Measurements from ENCODE around the gene ZNF445.
"Not testable (repeated sequence)": the region's sequence is repeated elsewhere in the genome, so short reads cannot be mapped to it uniquely, and the experiment has no call there.

Gene ZNF445

DNA sequence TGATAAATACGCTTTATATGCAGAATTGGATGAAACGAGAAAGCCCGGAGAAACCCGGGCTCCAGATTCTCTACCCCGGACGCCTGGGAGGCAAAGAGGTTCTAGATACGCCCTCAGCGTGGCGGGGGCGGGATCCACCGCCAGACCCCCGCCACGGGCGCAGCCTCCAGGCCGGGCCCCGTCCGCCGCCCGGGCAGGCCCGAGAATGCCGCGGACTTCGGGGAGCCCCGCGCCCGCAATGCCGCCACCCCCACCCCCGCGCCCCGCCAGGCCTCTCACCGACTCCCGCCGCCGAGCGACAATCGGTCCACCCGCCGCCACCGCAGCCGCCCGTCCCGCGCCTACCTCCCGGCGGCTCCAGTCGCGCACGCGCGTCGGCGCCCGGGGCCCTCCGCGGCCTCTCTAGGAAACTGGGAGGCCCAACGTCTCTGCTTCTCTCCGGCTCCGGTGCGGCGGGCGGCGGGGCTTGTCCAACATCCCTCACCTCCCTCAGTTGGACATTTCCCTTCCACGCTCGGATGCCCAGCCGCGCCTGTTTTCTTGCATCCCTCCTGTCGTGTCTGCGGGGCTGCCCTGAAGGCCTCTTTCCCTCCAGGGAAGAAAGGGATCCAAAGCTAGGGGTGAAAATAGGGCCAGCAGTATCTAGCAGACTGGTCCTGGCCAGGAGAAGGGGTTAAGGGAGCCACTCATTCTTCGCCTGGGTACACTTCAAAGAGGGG, at the start of gene ZNF445:
TSS of gene ZNF445 (minus strand) at position 359 of the 719 bp plus-strand sequence. CDS start 22,121 bp downstream, outside the sequence.
- DNase-seq (ENCODE audit: low read depth): peak; percentile 43

GRCh38 chr3:44525060-44525459, 47.6 kb upstream of the ZNF445 start:
- no peak for DNase-seq (ENCODE audit: low read depth)

GRCh38 chr3:44522494-44522933, 45.0 kb upstream of the ZNF445 start:
- DNase-seq (ENCODE audit: low read depth): no peak

DNA sequence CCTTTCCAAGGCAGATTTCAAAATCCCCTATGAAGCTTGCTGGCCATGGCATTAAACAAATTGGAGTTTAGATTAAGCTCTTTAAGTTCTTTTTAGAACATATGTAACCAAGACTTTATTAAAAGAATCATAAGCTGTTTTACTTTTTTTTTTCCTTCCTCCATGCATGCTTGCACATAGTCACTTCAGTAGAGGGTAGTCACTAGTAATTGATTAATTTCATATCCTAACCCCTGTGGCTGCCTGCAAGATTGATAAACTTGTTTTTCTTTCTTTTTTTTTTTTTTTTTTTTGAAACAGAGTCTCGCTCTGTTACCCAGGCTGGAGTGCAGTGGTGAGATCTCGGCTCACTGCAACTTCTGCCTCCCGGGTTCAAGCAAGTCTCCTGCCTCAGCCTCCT, 44.3 kb upstream of the ZNF445 start:
- DNase-seq (ENCODE audit: low read depth): no peak

DNA sequence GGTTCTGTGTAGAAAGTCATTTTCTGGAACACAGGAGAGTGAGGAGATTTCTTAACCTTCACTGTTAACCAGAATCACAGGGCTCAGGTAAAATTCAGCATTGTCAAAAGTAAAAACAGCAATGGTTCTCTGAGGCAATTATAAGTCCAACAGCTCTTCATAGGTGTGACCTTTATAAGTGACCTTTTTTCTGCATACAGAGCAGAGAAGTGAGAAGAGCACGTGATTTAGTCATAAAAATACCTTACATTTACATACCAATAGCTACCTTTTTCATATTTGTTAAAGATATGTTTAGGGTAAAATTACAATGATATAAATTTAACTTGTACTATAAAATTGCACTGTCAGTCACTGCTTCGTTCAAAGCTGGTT, 41.3 kb upstream of the ZNF445 start:
- DNase-seq (ENCODE audit: low read depth): no peak

DNA sequence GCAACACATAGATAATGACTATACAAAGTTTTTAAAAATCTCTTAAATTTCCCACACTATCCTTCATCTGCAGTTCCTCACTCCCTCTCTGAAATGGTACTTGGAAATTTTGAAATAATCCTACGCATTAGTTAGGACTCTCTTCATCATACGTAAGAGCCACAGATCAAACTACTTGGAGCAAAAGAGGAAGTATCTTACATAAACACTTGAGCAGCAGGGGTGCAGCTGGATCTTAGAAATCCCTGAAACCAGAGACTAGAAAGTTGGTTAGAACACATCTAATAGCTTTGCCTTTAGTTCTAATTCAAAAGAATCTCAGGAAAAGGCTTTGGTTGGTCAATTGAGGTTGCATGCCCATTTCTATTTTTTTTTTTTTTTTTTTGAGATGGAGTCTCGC, 38.8 kb upstream of the ZNF445 start:
- no peak for DNase-seq (ENCODE audit: low read depth)

DNA sequence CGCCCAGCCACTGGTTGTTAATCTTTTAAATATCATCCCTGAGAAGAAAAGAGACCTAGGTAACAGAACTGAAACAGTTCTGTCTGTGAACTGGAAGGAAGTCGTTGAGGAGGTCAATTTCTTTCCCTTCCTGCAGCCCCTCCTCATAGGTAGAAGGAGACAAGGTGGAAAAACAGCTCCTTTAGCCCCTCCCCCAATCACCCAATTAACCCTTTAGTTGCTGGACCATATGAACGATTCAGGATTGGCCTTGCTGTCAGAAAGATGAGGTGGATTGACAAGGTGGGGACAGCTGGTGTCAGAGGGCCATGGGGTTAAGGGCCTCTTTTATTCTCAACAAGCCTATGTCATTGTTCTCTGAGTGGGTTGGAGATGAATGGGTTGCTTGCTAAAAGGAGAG, 36.0 kb upstream of the ZNF445 start:
- DNase-seq (ENCODE audit: low read depth): no peak

DNA sequence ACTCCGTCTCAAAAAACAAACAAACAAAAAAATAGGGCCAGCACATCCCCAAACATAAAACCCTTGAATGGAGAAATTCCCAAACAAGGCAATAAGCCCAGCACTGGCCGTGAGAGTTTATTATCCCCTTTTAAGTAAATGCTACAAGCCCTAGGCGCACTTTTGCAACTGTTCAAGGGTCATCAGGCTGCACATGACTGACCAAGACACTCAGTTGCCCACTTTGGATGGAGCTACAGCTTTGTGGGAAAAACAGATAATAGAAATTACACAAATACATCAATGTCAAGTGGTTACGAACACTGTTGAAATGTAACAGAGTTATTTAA, 33.7 kb upstream of the ZNF445 start:
- DNase-seq (ENCODE audit: low read depth): no peak

GRCh38 chr3:44510000-44510368, 32.5 kb upstream of the ZNF445 start:
- DNase-seq (ENCODE audit: low read depth): no peak

DNA sequence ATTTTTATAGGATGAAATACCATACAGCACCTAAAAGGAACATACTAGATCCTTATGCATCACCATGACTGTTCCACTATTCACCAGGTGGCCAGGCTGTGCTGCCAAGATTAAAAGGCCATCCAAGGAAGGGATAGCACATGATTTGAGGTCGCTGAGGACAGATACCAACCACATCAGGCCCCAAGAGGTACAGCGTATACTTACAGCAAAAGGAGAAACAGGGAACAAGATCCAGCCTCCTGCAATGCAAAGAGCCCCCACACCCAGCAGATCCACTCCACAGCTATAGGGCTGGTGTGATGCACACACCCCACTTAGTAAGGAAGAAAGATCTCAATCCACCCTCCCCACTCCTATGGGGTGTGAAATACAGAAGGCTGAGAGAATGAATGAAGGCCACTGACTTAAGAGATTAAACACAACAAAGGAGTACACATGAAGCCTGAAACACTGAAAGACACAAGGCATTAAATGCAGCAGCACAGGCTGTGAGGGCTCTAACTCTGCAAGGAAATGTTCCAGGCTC, 32.0 kb upstream of the ZNF445 start:
- DNase-seq (ENCODE audit: low read depth): no peak

- no peak for DNase-seq (ENCODE audit: low read depth)
Observed at GRCh38 chr3:44506961-44507360, 29.5 kb upstream of the ZNF445 start.

DNA sequence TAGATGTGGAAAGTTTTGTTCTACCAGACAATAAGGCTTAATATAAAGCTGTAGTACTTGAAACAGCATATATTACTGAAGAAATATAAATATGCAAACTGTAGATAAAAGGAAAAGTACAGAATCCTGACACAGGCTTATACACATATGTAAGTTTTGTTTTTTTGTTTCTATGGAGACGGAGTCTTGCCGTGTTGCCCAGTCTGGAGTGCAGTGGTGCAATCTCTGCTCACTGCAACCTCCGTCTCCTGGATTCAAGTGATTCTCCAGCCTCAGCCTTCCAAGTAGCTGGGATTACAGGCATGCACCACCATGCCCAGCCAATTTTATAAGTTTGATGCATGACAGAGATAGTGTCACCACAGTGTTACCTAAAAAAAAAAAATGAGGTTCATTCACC, 29.1 kb upstream of the ZNF445 start:
- no peak for DNase-seq (ENCODE audit: low read depth)

GRCh38 chr3:44504566-44504965, 27.1 kb upstream of the ZNF445 start:
- DNase-seq (ENCODE audit: low read depth): no peak

DNA sequence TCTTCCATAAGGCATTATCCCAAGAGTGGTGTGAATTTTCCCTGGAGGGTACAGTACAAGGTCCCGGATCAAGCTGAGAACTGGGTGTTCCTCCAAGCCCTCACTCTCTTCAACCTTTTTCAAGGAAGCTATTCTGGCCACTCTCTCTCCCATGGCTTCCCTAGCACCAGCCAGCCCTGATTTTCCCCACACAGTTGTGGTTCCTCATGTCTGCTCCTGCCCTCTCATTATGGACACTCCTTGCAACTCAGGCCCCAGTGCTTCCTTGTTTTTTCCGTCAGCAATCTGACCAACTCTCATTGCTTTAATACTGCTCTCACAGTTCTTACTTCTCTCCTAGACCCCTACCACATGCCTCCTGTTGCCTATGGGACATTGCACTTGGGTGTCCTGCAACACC, 25.7 kb upstream of the ZNF445 start:
- not testable (repeated sequence) for DNase-seq (ENCODE audit: low read depth)

- no peak for DNase-seq (ENCODE audit: low read depth)
Observed at GRCh38 chr3:44501971-44502370, 24.5 kb upstream of the ZNF445 start.

DNA sequence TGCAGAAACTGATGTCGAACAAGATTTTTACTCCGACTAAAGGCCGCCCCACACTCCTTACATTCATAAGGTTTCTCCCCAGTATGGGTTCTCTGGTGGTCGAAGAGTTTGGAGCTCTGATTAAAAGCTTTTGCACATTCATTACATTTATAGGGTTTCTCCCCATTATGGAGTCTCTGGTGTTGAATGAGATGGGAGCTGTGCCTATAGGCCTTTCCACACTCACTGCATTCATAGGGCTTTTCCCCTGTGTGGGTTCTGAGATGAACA, 22.4 kb upstream of the ZNF445 start:
- DNase-seq (ENCODE audit: low read depth): not testable (repeated sequence)

DNA sequence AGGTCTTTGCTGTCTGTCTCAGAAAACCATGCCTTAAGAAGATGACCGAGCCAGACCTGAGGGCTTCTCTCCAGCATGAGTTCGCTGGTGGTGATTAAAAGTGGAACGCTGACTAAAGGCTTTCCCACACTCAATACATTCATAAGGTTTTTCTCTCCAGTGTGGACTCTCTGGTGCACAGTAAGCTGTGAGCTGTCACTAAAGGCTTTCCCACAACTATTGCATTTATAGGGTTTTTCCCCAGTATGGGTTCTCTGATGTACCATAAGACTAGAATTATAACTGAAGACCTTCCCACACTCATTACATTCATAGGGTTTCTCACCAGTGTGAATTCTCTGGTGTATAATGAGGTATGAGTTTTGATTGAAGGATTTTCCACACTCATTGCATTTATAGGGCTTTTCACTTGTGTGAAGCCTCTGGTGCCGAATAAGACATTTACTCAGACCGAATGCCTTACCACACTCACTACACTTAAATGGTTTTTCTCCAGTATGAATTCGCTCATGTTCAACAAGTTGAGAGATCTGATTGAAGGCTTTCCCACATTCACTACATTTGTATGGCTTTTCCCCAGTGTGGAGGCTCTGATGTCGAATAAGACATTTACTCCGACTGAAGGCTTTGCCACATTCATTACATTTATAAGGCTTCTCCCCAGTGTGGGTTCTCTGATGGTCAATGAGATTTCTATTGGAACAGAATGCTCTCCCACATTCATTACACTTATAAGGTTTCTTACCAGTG, 21.9 kb upstream of the ZNF445 start:
- no peak for DNase-seq (ENCODE audit: low read depth)

- no peak for DNase-seq (ENCODE audit: low read depth)
Observed at GRCh38 chr3:44495636-44496415, 18.4 kb upstream of the ZNF445 start.

- DNase-seq (ENCODE audit: low read depth): no peak
Observed at GRCh38 chr3:44492496-44492895, 15.0 kb upstream of the ZNF445 start.

- DNase-seq (ENCODE audit: low read depth): no peak
Observed at GRCh38 chr3:44482721-44483120, 5.3 kb upstream of the ZNF445 start.

DNA sequence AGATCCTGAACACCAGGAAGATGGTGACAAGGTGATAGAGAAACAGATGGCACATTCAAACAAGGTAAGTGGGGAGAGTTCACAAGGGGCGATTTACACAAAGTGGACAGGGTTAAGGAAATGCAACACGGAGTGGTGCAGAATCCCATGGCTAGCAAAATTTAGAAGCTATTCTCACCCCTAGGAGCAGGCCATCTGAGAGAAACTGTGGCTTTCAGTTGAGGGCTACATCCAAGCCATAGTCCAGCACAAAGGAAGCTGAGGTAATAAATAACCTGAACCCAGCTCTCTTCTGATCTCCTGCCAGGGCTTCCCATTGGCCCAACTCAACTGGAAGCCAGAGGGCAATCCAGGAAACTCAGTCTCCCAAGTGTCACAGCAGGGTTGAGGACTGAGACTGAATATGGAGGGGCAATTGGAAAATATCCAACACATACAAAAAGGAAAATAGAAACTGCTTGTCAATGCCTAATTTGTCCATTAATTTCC, 1.2 kb upstream of the ZNF445 start:
- DNase-seq (ENCODE audit: low read depth): no peak

DNA sequence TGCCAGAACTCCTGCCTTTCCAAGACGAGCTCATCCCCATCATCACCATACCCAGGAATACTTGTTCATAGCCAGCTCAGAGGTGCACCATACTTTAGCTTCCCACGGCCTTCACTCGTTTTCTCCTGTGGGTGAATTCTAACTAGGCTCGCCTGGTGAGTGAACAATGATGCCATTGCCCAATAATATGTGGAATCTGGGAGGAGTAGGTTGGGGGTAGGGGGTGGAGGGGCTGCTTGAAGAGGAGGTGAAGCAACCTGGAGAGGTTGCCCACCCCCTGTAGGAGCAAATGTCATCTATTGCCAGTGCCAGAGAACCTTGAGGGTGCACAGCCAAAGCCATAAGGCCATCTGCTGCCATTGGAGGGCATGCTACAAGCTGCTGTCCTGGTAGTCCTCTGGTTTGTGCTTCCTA, 592 bp upstream of the ZNF445 start:
- DNase-seq (ENCODE audit: low read depth): no peak

DNA sequence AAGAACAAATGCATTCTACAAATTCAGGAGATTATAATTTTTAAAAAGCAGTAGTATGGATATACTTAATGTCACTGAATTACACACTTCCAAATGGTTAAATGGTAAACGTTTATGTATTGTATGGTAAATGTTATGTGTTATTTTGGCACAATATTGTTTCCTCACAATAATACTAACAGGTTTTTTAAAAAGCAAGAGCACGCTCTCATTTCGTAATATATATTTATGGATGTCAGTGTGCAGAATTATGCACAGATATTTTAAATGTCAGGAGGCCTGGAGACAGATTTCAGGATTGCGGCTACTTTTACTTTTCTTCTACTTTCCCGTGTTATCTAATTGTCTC, 533 bp downstream of the ZNF445 start:
- no peak for DNase-seq (ENCODE audit: low read depth)

Measured in fibroblast of the conjunctiva (primary cell).